GM12878 (cell line): Measurements from ENCODE around the gene CEACAM1. TPM values are rescaled to one million over a fixed set of nuclear protein-coding genes. Genes with fewer than 3 reads are reported as not detected.

ENCODE experiments used
- ATAC-seq: fragments of 200-7000 bp; cut with Tn5 transposase; 3 replicates; pipeline ENCODE4 v1.9.1; 2020; ENCODE audit warnings: mild to moderate bottlenecking, moderate library complexity
- BruUV-seq: library from RNA; stranded (reverse); fragments of 400-500 nt; replicated peaks from 2 replicates; lab custom pipeline; 2021; lab: Mats Ljungman, UMichigan
- CTCF ChIA-PET: fragments of 300-600 bp; sonication (Branson Sonifier 250); formaldehyde crosslinking; extraction: SDS; loops from one replicate; lab custom pipeline; 2021; ENCODE audit warnings: inconsistent platforms; lab: Yijun Ruan, JAX
- POLR2A ChIA-PET: fragments of 350-600 bp; formaldehyde crosslinking; extraction: SDS; loops from one replicate; lab custom pipeline; 2021; ENCODE audit warnings: inconsistent platforms; lab: Charles Lee
- RAD21 ChIA-PET: fragments of 300-600 bp; sonication (Branson Sonifier 250); formaldehyde crosslinking; loops from one replicate; lab custom pipeline; 2023; ENCODE audit warnings: antibody characterized with exemption; ENCODE audit not compliant: unreplicated experiment; lab: Charles Lee
- SMC1A ChIA-PET: fragments of 300-600 bp; sonication (Branson Sonifier 250); formaldehyde crosslinking; loops from one replicate; lab custom pipeline; 2023; ENCODE audit not compliant: unreplicated experiment, uncharacterized antibody; lab: Charles Lee
- DNase-seq: peaks from one replicate; pipeline ENCODE4 v3.0.0-alpha.2; 2011; ENCODE audit warnings: low read depth, low spot score
- FAIRE-seq: peaks from 3 replicates; lab custom pipeline; 2011; peaks lifted over from hg19 to GRCh38; lab: Jason Lieb, UNC
- H2AFZ ChIP-seq: 2 replicates; pipeline ENCODE4 v1.6.0; 2011; ENCODE audit warnings: low read depth, low read length, control low read depth; ENCODE audit not compliant: control insufficient read depth
- H3K27ac ChIP-seq: 2 replicates; pipeline ENCODE4 v1.5.1; 2011; ENCODE audit warnings: control low read depth; ENCODE audit not compliant: control insufficient read depth, insufficient read depth
- H3K27me3 ChIP-seq, 2 experiments: replicated peaks in 1 of 2; 2 replicates each; pipeline versions ENCODE4 v1.6.0 to v1.6.1; 2011; ENCODE audit warnings: low read length in 1 of 2; ENCODE audit not compliant: control insufficient read depth in 2 of 2, insufficient read depth in 2 of 2
- H3K36me3 ChIP-seq, 2 experiments: 2 replicates each; pipeline ENCODE4 v1.5.1; 2011; ENCODE audit warnings: low read length in 1 of 2; ENCODE audit not compliant: control insufficient read depth in 2 of 2, insufficient read depth in 2 of 2
- H3K4me1 ChIP-seq: 2 replicates; pipeline ENCODE4 v1.6.1; 2011; ENCODE audit warnings: mild to moderate bottlenecking, low read length, moderate library complexity, mixed read lengths; ENCODE audit not compliant: control insufficient read depth, insufficient read depth
- H3K4me2 ChIP-seq: 2 replicates; pipeline ENCODE4 v1.6.0; 2011; ENCODE audit warnings: control low read depth; ENCODE audit not compliant: control insufficient read depth, insufficient read depth
- H3K4me3 ChIP-seq: fragments of 200-600 bp; sonication (generic); 2 replicates; pipeline ENCODE4 v1.5.1; 2016
- H3K79me2 ChIP-seq: 2 replicates; pipeline ENCODE4 v1.6.0; 2011; ENCODE audit warnings: low read length; ENCODE audit not compliant: control insufficient read depth, insufficient read depth
- H3K9ac ChIP-seq: 2 replicates; pipeline ENCODE4 v1.8.0; 2011; ENCODE audit warnings: low read length, control low read depth, mixed read lengths; ENCODE audit not compliant: control insufficient read depth, insufficient read depth
- H3K9me3 ChIP-seq: replicated peaks from 3 replicates; pipeline ENCODE4 v1.5.1; 2011; ENCODE audit warnings: mild to moderate bottlenecking, low read length; ENCODE audit not compliant: control insufficient read depth, insufficient read depth
- H4K20me1 ChIP-seq: 2 replicates; pipeline ENCODE4 v1.6.0; 2011; ENCODE audit not compliant: control insufficient read depth, insufficient read depth
- CREB1 ChIP-seq: IDR thresholded peaks from 2 replicates; pipeline ENCODE4 v1.6.1; 2012; ENCODE audit warnings: low read depth, mild to moderate bottlenecking, inconsistent platforms
- EGR1 ChIP-seq, 2 experiments: IDR thresholded peaks; 1 replicate in 1 of 2; 2 replicates in 1 of 2; pipeline ENCODE4 v1.6.1; 2011 to 2012; ENCODE audit warnings: low read depth in 2 of 2, low read length in 2 of 2, borderline replicate concordance in 1 of 2, mild to moderate bottlenecking in 1 of 2, moderate library complexity in 1 of 2
- ETV6 ChIP-seq, 2 experiments: fragments of 450-650 bp in 1 of 2; IDR thresholded peaks in 1 of 2; conservative IDR thresholded peaks in 1 of 2; 2 replicates each; pipeline ENCODE4 v1.6.1; 2014; ENCODE audit warnings: antibody characterized with exemption in 1 of 2, borderline replicate concordance in 1 of 2, low read depth in 1 of 2, mild to moderate bottlenecking in 1 of 2, moderate library complexity in 1 of 2
- HDGF ChIP-seq: fragments of 450-650 bp; IDR thresholded peaks from 2 replicates; pipeline ENCODE4 v1.6.1; 2016; ENCODE audit warnings: antibody characterized with exemption
- IKZF1 ChIP-seq: fragments of 450-650 bp; conservative IDR thresholded peaks from 2 replicates; pipeline ENCODE4 v1.6.1; 2017; ENCODE audit warnings: antibody characterized with exemption, mild to moderate bottlenecking
- NFYB ChIP-seq: IDR thresholded peaks from 2 replicates; pipeline ENCODE4 v1.6.1; 2011; ENCODE audit warnings: low read depth, mild to moderate bottlenecking, low read length, improper control_type of control experiment, moderate library complexity; ENCODE audit not compliant: insufficient read depth
- NR2C1 ChIP-seq: fragments of 450-650 bp; IDR thresholded peaks from 2 replicates; pipeline ENCODE4 v1.6.1; 2017; ENCODE audit warnings: antibody characterized with exemption, mild to moderate bottlenecking, moderate library complexity
- POLR2A ChIP-seq: IDR thresholded peaks from 2 replicates; pipeline ENCODE4 v1.6.1; 2011; ENCODE audit warnings: low read depth, mild to moderate bottlenecking, low read length
- RAD21 ChIP-seq: IDR thresholded peaks from 2 replicates; pipeline ENCODE4 v1.6.1; 2011; ENCODE audit warnings: mild to moderate bottlenecking, low read depth, low read length, moderate library complexity; ENCODE audit not compliant: insufficient read depth
- RUNX3 ChIP-seq: IDR thresholded peaks from 2 replicates; pipeline ENCODE4 v1.6.1; 2012; ENCODE audit warnings: low read length, inconsistent platforms
- SMC3 ChIP-seq: IDR thresholded peaks from 2 replicates; pipeline ENCODE4 v1.6.1; 2011; ENCODE audit warnings: low read length, improper control_type of control experiment, borderline replicate concordance
- WGBS: methylation state at CpG from one replicate; pipeline ENCODE4 v1.1.6; 2016; ENCODE audit warnings: low lambda C conversion rate; ENCODE audit not compliant: insufficient replicate concordance, insufficient coverage; ENCODE audit errors: missing lambda C conversion rate; 5-methylcytosine and 5-hydroxymethylcytosine counted together
- in situ Hi-C: fragments of 300-500 bp; cut with MboI; formaldehyde crosslinking; loops from 9 replicates; pipeline ENCODE4 v1.14.3; 2018; ENCODE audit warnings: mixed read lengths
- intact Hi-C: fragments of 100-400 bp; cut with micrococcal nuclease; formaldehyde crosslinking; loops from one replicate; pipeline ENCODE4 v1.14.2; 2022; ENCODE audit not compliant: unreplicated experiment
- polyA plus RNA-seq, 11 experiments: library from polyadenylated mRNA; depleted of rRNA in 4 of 11; unstranded in 6 of 11; stranded (reverse) in 5 of 11; fragments of >200 nt; fragmentation: Nextera tagmentation in 4 of 11; fragmentation: Illumina TruSeq in 1 of 11; extraction: Ambion mirVana in 4 of 11; extraction: Trizol in 1 of 11; gene quantifications; 1 replicate in 1 of 11; 2 replicates in 10 of 11; pipeline versions ENCODE4 v1.2.1 to v1.2.3, GENCODE V29; 2011 to 2016; ENCODE audit warnings: inconsistent platforms in 2 of 11, missing spikeins in 2 of 11, low read depth in 1 of 11
- total RNA-seq, 4 experiments: library from RNA; depleted of rRNA in 3 of 4; stranded (reverse); fragments of >200 nt in 3 of 4; fragmentation: Illumina TruSeq in 1 of 4; extraction: Trizol in 1 of 4; gene quantifications; 2 replicates each; pipeline versions ENCODE4 v1.2.1 to v1.2.3, GENCODE V29; 2013 to 2021
- TF ChIP-seq, protein P1 (sequence below): IDR thresholded peaks from 2 replicates; pipeline ENCODE4 v1.6.1; 2011; ENCODE audit warnings: low read depth, low read length, improper control_type of control experiment, borderline replicate concordance
- TF ChIP-seq, protein P2 (sequence below): fragments of 450-650 bp; formaldehyde crosslinking; IDR thresholded peaks from 2 replicates; pipeline ENCODE4 v1.5.0; 2022; ENCODE audit warnings: mild to moderate bottlenecking, missing genetic modification characterization

CEACAM1 gene
- total and polyA plus RNA-seq, 10 of the 15 experiments (the other 5 are each of a cell fraction or from before 2014, with no cell fraction given): 3.9 to 24.0 (median 6.5) TPM

DNA sequence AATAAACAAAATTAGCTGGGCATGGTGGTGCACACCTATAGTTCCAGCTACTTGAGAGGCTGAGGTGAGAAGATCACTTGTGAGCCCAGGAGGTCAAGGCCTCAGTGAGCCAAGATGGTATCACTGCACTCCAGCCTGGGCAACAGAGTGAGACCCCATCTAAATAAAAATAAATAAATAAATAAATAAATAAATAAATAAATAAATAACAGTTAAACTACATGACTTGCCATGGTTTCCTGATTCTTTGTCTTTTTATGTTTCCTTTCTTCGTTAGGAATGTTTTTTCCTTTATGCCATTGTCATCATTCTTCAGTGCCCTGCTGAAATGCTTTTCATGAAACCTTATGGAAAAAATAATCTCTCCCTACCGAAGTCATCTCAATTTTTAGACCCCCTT lies 50.3 kb downstream of the CEACAM1 start:
- Histone ChIP-seq H3K27ac (no peak overlapping the region), H3K9ac (no peak overlapping the region), H2AFZ (no peak overlapping the region), H3K4me1 (no peaks in the 10 kb centered on the region), H3K4me2 (no peak overlapping the region), H3K79me2 (no peaks in the 10 kb centered on the region), H4K20me1 (no peaks in the 10 kb centered on the region), H3K27me3 (no peaks in the 10 kb centered on the region), H3K36me3 (no peaks in the 10 kb centered on the region), H3K4me3 (no peak overlapping the region), H3K9me3 (no peaks in the 10 kb centered on the region)
- CTCF ChIA-PET: interaction anchor here (1.4 to 1.8 kb wide), 2 partner anchors 10 to 38 kb away, joined by 4 to 5 read pairs; no protein-coding TSS in a partner anchor
- WGBS: 28% methylated on average over 2 of the region's 2 CpGs
- in situ Hi-C loops: no loop called here
- DNase-seq (no peak), FAIRE-seq (no peak), ATAC-seq (no peak)
- POLR2A ChIA-PET: interaction anchor here (0.6 to 0.7 kb wide), 2 partner anchors 10 to 1211 kb away, joined by 3 to 5 read pairs; no protein-coding TSS in a partner anchor
- SMC1A ChIA-PET: interaction anchor here (0.6 to 1.1 kb wide), 2 partner anchors 12 to 266 kb away, joined by 3 to 6 read pairs; no protein-coding TSS in a partner anchor
- intact Hi-C loops: no loop called here
- TF ChIP-seq ETV6 (conservative IDR thresholded peaks at IDR 0.05 in 1 of 2, IDR thresholded peaks at IDR 0.05 in 1 of 2; ENCODE audit: borderline replicate concordance in 1 of 2, low read depth in 1 of 2) (no peak), NFYB (no peak), RAD21 (no peak), SMC3 (no peak), IKZF1 (no peak), RUNX3 (no peak), HDGF (no peak), NR2C1 (no peak), POLR2A (no peak), CREB1 (no peak), EGR1 (IDR thresholded peaks at IDR 0.05; ENCODE audit: borderline replicate concordance in 1 of 2, low read depth in 2 of 2, low read length in 2 of 2) (no peak)
- TF ChIP-seq, protein P1, sequence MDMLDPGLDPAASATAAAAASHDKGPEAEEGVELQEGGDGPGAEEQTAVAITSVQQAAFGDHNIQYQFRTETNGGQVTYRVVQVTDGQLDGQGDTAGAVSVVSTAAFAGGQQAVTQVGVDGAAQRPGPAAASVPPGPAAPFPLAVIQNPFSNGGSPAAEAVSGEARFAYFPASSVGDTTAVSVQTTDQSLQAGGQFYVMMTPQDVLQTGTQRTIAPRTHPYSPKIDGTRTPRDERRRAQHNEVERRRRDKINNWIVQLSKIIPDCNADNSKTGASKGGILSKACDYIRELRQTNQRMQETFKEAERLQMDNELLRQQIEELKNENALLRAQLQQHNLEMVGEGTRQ: no peak
- TF ChIP-seq, protein P2, sequence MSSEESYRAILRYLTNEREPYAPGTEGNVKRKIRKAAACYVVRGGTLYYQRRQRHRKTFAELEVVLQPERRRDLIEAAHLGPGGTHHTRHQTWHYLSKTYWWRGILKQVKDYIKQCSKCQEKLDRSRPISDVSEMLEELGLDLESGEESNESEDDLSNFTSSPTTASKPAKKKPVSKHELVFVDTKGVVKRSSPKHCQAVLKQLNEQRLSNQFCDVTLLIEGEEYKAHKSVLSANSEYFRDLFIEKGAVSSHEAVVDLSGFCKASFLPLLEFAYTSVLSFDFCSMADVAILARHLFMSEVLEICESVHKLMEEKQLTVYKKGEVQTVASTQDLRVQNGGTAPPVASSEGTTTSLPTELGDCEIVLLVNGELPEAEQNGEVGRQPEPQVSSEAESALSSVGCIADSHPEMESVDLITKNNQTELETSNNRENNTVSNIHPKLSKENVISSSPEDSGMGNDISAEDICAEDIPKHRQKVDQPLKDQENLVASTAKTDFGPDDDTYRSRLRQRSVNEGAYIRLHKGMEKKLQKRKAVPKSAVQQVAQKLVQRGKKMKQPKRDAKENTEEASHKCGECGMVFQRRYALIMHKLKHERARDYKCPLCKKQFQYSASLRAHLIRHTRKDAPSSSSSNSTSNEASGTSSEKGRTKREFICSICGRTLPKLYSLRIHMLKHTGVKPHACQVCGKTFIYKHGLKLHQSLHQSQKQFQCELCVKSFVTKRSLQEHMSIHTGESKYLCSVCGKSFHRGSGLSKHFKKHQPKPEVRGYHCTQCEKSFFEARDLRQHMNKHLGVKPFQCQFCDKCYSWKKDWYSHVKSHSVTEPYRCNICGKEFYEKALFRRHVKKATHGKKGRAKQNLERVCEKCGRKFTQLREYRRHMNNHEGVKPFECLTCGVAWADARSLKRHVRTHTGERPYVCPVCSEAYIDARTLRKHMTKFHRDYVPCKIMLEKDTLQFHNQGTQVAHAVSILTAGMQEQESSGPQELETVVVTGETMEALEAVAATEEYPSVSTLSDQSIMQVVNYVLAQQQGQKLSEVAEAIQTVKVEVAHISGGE (CRISPR knock-in tag): no peak
- RAD21 ChIA-PET: interaction anchor here (0.7 kb wide), 1 partner anchor 36 kb away, joined by 3 read pairs; no protein-coding TSS in a partner anchor
- BruUV-seq: no TSS peak
